ENCODE measurements around the gene TMEFF2.
"Not testable (repeated sequence)": the region's sequence is repeated elsewhere in the genome, so short reads cannot be mapped to it uniquely, and the experiment has no call there.

TMEFF2 gene

GRCh38 chr2:192127434-192127833 is 67.3 kb downstream of the TMEFF2 start:
- DNase-seq: no peak

- DNase-seq: no peak
Measured at GRCh38 chr2:192126912-192127311, 67.8 kb downstream of the TMEFF2 start.

- DNase-seq: no peak
Measured at GRCh38 chr2:192126426-192126825, 68.3 kb downstream of the TMEFF2 start.

GRCh38 chr2:192124571-192124970 is 70.2 kb downstream of the TMEFF2 start:
- no peak for DNase-seq

GRCh38 chr2:192123847-192124246 is 70.9 kb downstream of the TMEFF2 start:
- no peak for DNase-seq

- DNase-seq: no peak
Measured at GRCh38 chr2:192122946-192123345, 71.8 kb downstream of the TMEFF2 start.

- no peak for DNase-seq
Measured at GRCh38 chr2:192122141-192122540, 72.6 kb downstream of the TMEFF2 start.

- DNase-seq: no peak
Measured at GRCh38 chr2:192119536-192119935, 75.2 kb downstream of the TMEFF2 start.

GRCh38 chr2:192117705-192118104 is 77.0 kb downstream of the TMEFF2 start:
- no peak for DNase-seq

GRCh38 chr2:192111536-192111935 is 83.2 kb downstream of the TMEFF2 start:
- not testable (repeated sequence) for DNase-seq

- no peak for DNase-seq
Measured at GRCh38 chr2:192099742-192100141, 95.0 kb downstream of the TMEFF2 start.

- DNase-seq: no peak
Measured at GRCh38 chr2:192098814-192099491, 95.8 kb downstream of the TMEFF2 start.

- DNase-seq: no peak
Measured at GRCh38 chr2:192091476-192091875, 103.3 kb downstream of the TMEFF2 start.

GRCh38 chr2:192090911-192091310 is 103.8 kb downstream of the TMEFF2 start:
- no peak for DNase-seq

GRCh38 chr2:192087398-192087958 is 107.3 kb downstream of the TMEFF2 start:
- DNase-seq: no peak

- DNase-seq: no peak
Measured at GRCh38 chr2:192082121-192082520, 112.6 kb downstream of the TMEFF2 start.

- DNase-seq: not testable (repeated sequence)
Measured at GRCh38 chr2:192080096-192080495, 114.6 kb downstream of the TMEFF2 start.

GRCh38 chr2:192073878-192074277 is 120.9 kb downstream of the TMEFF2 start:
- no peak for DNase-seq

- DNase-seq: no peak
Measured at GRCh38 chr2:192072778-192073177, 122.0 kb downstream of the TMEFF2 start.

GRCh38 chr2:192072261-192072660 is 122.5 kb downstream of the TMEFF2 start:
- DNase-seq: no peak

GRCh38 chr2:192070099-192070498 is 124.6 kb downstream of the TMEFF2 start:
- DNase-seq: no peak

GRCh38 chr2:192069417-192069816 is 125.3 kb downstream of the TMEFF2 start:
- no peak for DNase-seq

GRCh38 chr2:192068966-192069365 is 125.8 kb downstream of the TMEFF2 start:
- no peak for DNase-seq

GRCh38 chr2:192067631-192068030 is 127.1 kb downstream of the TMEFF2 start:
- no peak for DNase-seq

GRCh38 chr2:192064459-192064858 is 130.3 kb downstream of the TMEFF2 start:
- no peak for DNase-seq

Measured in stimulated activated CD4-positive, alpha-beta T cell treated with anti-CD3 and anti-CD28 coated beads, Interleukin-2, amount 100 ng/mL, for 24 hours (primary cell).